HepG2 (cell line): ENCODE data around the gene UAP1L1. TPM values are rescaled to one million over a fixed set of nuclear protein-coding genes. Genes with fewer than 3 reads are reported as not detected.

Experiments
- ARNT ChIP-seq: fragments of 450-650 bp; IDR thresholded peaks from 2 replicates; pipeline ENCODE4 v1.6.1; 2017
- EP300 ChIP-seq, 3 experiments: sonication (generic) in 1 of 3; formaldehyde crosslinking in 1 of 3; IDR thresholded peaks; 2 replicates each; pipeline versions ENCODE4 v1.5.1 to v1.6.1; 2011 to 2020; ENCODE audit warnings: low read depth in 2 of 3, low read length in 2 of 3, borderline replicate concordance in 1 of 3, improper control_type of control experiment in 1 of 3, mild to moderate bottlenecking in 1 of 3, missing genetic modification reagents in 1 of 3, moderate library complexity in 1 of 3
- FOXP1 ChIP-seq, 2 experiments: fragments of 450-650 bp in 1 of 2; IDR thresholded peaks; 2 replicates each; pipeline ENCODE4 v1.6.1; 2017 to 2018; ENCODE audit warnings: antibody characterized with exemption in 1 of 2
- GFI1 ChIP-seq: sonication (generic); formaldehyde crosslinking; IDR thresholded peaks from 2 replicates; pipeline ENCODE4 v1.5.0; 2020; ENCODE audit warnings: missing genetic modification reagents, mild to moderate bottlenecking, borderline replicate concordance
- HNRNPH1 ChIP-seq: fragments of 200-400 bp; formaldehyde crosslinking; optimal IDR thresholded peaks from 2 replicates; pipeline ENCODE3; 2017; ENCODE audit warnings: mild to moderate bottlenecking, low read depth, low read length
- HOXA9 ChIP-seq: sonication (generic); formaldehyde crosslinking; IDR thresholded peaks from 2 replicates; pipeline ENCODE4 v1.8.1; 2022; ENCODE audit warnings: missing genetic modification reagents, mild to moderate bottlenecking, moderate library complexity, borderline replicate concordance
- JDP2 ChIP-seq: sonication (generic); formaldehyde crosslinking; IDR thresholded peaks from 2 replicates; pipeline ENCODE4 v1.8.1; 2022; ENCODE audit warnings: missing genetic modification reagents, borderline replicate concordance
- MAFF ChIP-seq: IDR thresholded peaks from 2 replicates; pipeline ENCODE4 v1.6.1; 2011; ENCODE audit warnings: low read depth, low read length, improper control_type of control experiment
- MED13 ChIP-seq: sonication (generic); formaldehyde crosslinking; IDR thresholded peaks from 2 replicates; pipeline ENCODE4 v1.5.0; 2020; ENCODE audit warnings: missing genetic modification reagents
- NCOA5 ChIP-seq: sonication (generic); formaldehyde crosslinking; IDR thresholded peaks from 2 replicates; pipeline ENCODE4 v1.4.0; 2020; ENCODE audit warnings: missing genetic modification reagents
- NFATC3 ChIP-seq: sonication (generic); formaldehyde crosslinking; IDR thresholded peaks from 2 replicates; pipeline ENCODE4 v1.5.1; 2020; ENCODE audit warnings: mild to moderate bottlenecking, missing genetic modification reagents
- NR2C2 ChIP-seq: sonication (generic); formaldehyde crosslinking; IDR thresholded peaks from 2 replicates; pipeline ENCODE4 v1.4.0; 2020; ENCODE audit warnings: missing genetic modification reagents, mild to moderate bottlenecking, moderate library complexity, borderline replicate concordance
- NR3C1 ChIP-seq: sonication (generic); formaldehyde crosslinking; IDR thresholded peaks from 2 replicates; pipeline ENCODE4 v1.4.0; 2020; ENCODE audit warnings: missing genetic modification reagents
- REXO4 ChIP-seq: sonication (generic); formaldehyde crosslinking; IDR thresholded peaks from 2 replicates; pipeline ENCODE4 v1.8.0; 2022; ENCODE audit warnings: missing genetic modification reagents, mild to moderate bottlenecking, borderline replicate concordance
- RXRB ChIP-seq: IDR thresholded peaks from 2 replicates; pipeline ENCODE4 v1.6.1; 2016; ENCODE audit warnings: borderline replicate concordance, missing genetic modification reagents, missing compliant biosample characterization
- SIX1 ChIP-seq: sonication (generic); formaldehyde crosslinking; IDR thresholded peaks from 2 replicates; pipeline ENCODE4 v1.4.0; 2020; ENCODE audit warnings: missing genetic modification reagents, borderline replicate concordance
- STAT5B ChIP-seq: sonication (generic); formaldehyde crosslinking; IDR thresholded peaks from 2 replicates; pipeline ENCODE4 v1.4.0; 2020; ENCODE audit warnings: missing genetic modification reagents
- TBL1XR1 ChIP-seq: fragments of 150-350 bp; IDR thresholded peaks from 2 replicates; pipeline ENCODE4 v1.6.1; 2014; ENCODE audit warnings: borderline replicate concordance, low read length; ENCODE audit not compliant: partially characterized antibody
- U2AF1 ChIP-seq: fragments of 200-400 bp; formaldehyde crosslinking; optimal IDR thresholded peaks from 2 replicates; pipeline ENCODE3; 2017; ENCODE audit warnings: mild to moderate bottlenecking, low read depth, low read length
- ZBTB21 ChIP-seq: sonication (generic); formaldehyde crosslinking; IDR thresholded peaks from 2 replicates; pipeline ENCODE4 v1.4.0; 2020; ENCODE audit warnings: missing genetic modification reagents
- ZMAT3 ChIP-seq: sonication (generic); formaldehyde crosslinking; conservative IDR thresholded peaks from 2 replicates; pipeline ENCODE4 v1.7.0; 2021; ENCODE audit warnings: missing genetic modification reagents
- ZNF17 ChIP-seq: sonication (generic); formaldehyde crosslinking; IDR thresholded peaks from 2 replicates; pipeline ENCODE4 v1.5.0; 2020; ENCODE audit warnings: mild to moderate bottlenecking, missing genetic modification reagents
- ZNF329 ChIP-seq: sonication (generic); formaldehyde crosslinking; IDR thresholded peaks from 2 replicates; pipeline ENCODE4 v1.9.0; 2021; ENCODE audit warnings: low read depth, mild to moderate bottlenecking, missing genetic modification reagents
- ZNF496 ChIP-seq: sonication (generic); formaldehyde crosslinking; IDR thresholded peaks from 2 replicates; pipeline ENCODE4 v1.8.1; 2023; ENCODE audit warnings: mild to moderate bottlenecking, moderate library complexity, missing genetic modification reagents; ENCODE audit not compliant: insufficient replicate concordance
- ZNF510 ChIP-seq: sonication (generic); formaldehyde crosslinking; IDR thresholded peaks from 2 replicates; pipeline ENCODE4 v1.4.0; 2020; ENCODE audit warnings: low read depth, mild to moderate bottlenecking, missing genetic modification reagents
- ZNF543 ChIP-seq: sonication (generic); formaldehyde crosslinking; IDR thresholded peaks from 2 replicates; pipeline ENCODE4 v1.4.0; 2020; ENCODE audit warnings: mild to moderate bottlenecking, missing genetic modification reagents
- ZNF546 ChIP-seq: sonication (generic); formaldehyde crosslinking; conservative IDR thresholded peaks from 2 replicates; pipeline ENCODE4 v1.8.1; 2023; ENCODE audit warnings: mild to moderate bottlenecking, missing genetic modification reagents
- ZNF563 ChIP-seq: sonication (generic); formaldehyde crosslinking; IDR thresholded peaks from 2 replicates; pipeline ENCODE4 v1.8.0; 2022; ENCODE audit warnings: mild to moderate bottlenecking, moderate library complexity, missing genetic modification reagents
- ZNF746 ChIP-seq: sonication (generic); formaldehyde crosslinking; IDR thresholded peaks from 2 replicates; pipeline ENCODE4 v1.8.0; 2022; ENCODE audit warnings: mild to moderate bottlenecking, missing genetic modification reagents
- ZNF788 ChIP-seq: sonication (generic); formaldehyde crosslinking; IDR thresholded peaks from 2 replicates; pipeline ENCODE4 v1.5.0; 2020; ENCODE audit warnings: mild to moderate bottlenecking, missing genetic modification reagents, borderline replicate concordance
- polyA plus RNA-seq, 8 experiments: library from polyadenylated mRNA; depleted of rRNA in 3 of 8; stranded (reverse) in 7 of 8; unstranded in 1 of 8; fragments of >200 nt; fragmentation: Illumina TruSeq in 4 of 8; extraction: Trizol in 4 of 8; gene quantifications; 2 replicates each; pipeline versions ENCODE4 v1.2.1 to v1.2.3, GENCODE V29; 2011 to 2016; ENCODE audit warnings: low read depth in 4 of 8, missing spikeins in 1 of 8, mixed read lengths in 1 of 8; ENCODE audit not compliant: insufficient read depth in 1 of 8
- total RNA-seq, 5 experiments: library from RNA; depleted of rRNA; stranded (reverse); fragments of >200 nt; fragmentation: Illumina TruSeq; extraction: Trizol; gene quantifications; 2 replicates each; pipeline ENCODE4 v1.2.3, GENCODE V29; 2016; ENCODE audit warnings: low read depth in 1 of 5

Gene UAP1L1
- total and polyA plus RNA-seq, 2 of the 13 experiments (the other 11 are each of a cell fraction or from before 2014, with no cell fraction given) = 5.4 to 6.4 TPM

GRCh38 chr9:137110911-137111787 is 33.8 kb downstream of the UAP1L1 start (continued):
- TF ChIP-seq ZNF329 (CRISPR knock-in tag) = no peak
- TF ChIP-seq ZNF746 (CRISPR knock-in tag) = no peak
- no peak for TF ChIP-seq NCOA5 (CRISPR knock-in tag)
- TF ChIP-seq EP300 (IDR thresholded peaks at IDR 0.05; ENCODE audit: low read depth in 2 of 2, low read length in 2 of 2) = 0 out of 4 replicates have a peak, but pooled peaks of 1 of the 2 experiments have one; percentile 17
- no peak for TF ChIP-seq EP300 (CRISPR knock-in tag; IDR thresholded peaks at IDR 0.05; ENCODE audit: borderline replicate concordance)
- no peak for TF ChIP-seq REXO4 (CRISPR knock-in tag)
- no peak for TF ChIP-seq MAFF
- TF ChIP-seq ZNF510 = no peak
- no peak for TF ChIP-seq HNRNPH1
- 0 out of 2 replicates have a peak, but pooled peaks have one; percentile 8 for TF ChIP-seq MED13
- no peak for TF ChIP-seq NR3C1 (CRISPR knock-in tag)
- TF ChIP-seq ZNF546 = 0 out of 2 replicates have a peak, but pooled peaks have one; percentile 13
- no peak for TF ChIP-seq ZMAT3 (CRISPR knock-in tag)
- no peak for TF ChIP-seq SIX1 (CRISPR knock-in tag)
- no peak for TF ChIP-seq STAT5B (CRISPR knock-in tag)
- peak; percentile 62; the same call in 1 of the 2 replicates for TF ChIP-seq RXRB
- no peak for TF ChIP-seq ZBTB21 (CRISPR knock-in tag)
- 0 out of 2 replicates have a peak, but pooled peaks have one; percentile 8 for TF ChIP-seq ZNF788
- TF ChIP-seq FOXP1 (IDR thresholded peaks at IDR 0.05) = no peak
- TF ChIP-seq FOXP1 (CRISPR knock-in tag; IDR thresholded peaks at IDR 0.05) = no peak
- TF ChIP-seq JDP2 (CRISPR knock-in tag) = no peak
- TF ChIP-seq ARNT = no peak
- no peak for TF ChIP-seq ZNF496
- TF ChIP-seq ZNF563 (CRISPR knock-in tag) = no peak
- TF ChIP-seq U2AF1 = peak; percentile 5
- no peak for TF ChIP-seq ZNF543 (CRISPR knock-in tag)
- no peak for TF ChIP-seq NFATC3 (CRISPR knock-in tag)
- TF ChIP-seq ZNF17 (CRISPR knock-in tag) = no peak
- TF ChIP-seq HOXA9 (CRISPR knock-in tag) = no peak
- TF ChIP-seq GFI1 (CRISPR knock-in tag) = no peak
- TF ChIP-seq TBL1XR1 = no peak
- TF ChIP-seq NR2C2 (CRISPR knock-in tag) = peak; percentile 56; the same call in 1 of the 2 replicates
